Gastrocnemius medialis (tissue), 4 donors: ENCODE data around the gene FADS3.

ENCODE experiments used
- CTCF ChIP-seq, 5 experiments: fragments of 450-650 bp in 3 of 5; fragments of 200-600 bp in 2 of 5; sonication (generic) in 2 of 5; IDR thresholded peaks in 4 of 5; conservative IDR thresholded peaks in 1 of 5; 1 replicate in 4 of 5; 2 replicates in 1 of 5; pipeline ENCODE4 v1.5.1; 2016 to 2019; ENCODE audit warnings: antibody characterized with exemption in 5 of 5, mild to moderate bottlenecking in 3 of 5, moderate library complexity in 3 of 5
- POLR2A ChIP-seq, 2 donors: fragments of 450-650 bp; IDR thresholded peaks; one replicate each; pipeline ENCODE4 v1.6.1; 2017; ENCODE audit warnings: antibody characterized with exemption in 2 of 2, mild to moderate bottlenecking in 2 of 2, moderate library complexity in 2 of 2

DNA sequence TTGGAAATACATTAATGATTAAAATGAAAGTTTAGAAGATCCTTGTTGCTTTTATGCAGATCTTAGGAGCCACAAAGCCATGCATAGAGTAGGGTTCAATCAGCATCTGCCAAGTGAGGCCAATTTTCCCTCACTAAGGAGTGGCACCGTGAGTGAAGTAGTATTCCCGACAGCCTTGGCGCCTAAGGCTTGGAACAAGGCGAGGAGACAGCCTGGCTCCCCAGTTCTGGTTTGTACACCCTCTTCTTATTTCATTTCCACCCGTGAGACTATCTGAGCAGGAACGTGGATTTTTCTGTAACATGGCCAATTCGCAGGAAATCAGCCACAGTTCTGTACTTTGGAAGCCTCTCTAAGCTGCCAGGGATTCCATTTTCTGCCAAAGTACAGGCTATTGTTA, 40.7 kb downstream of the FADS3 start:
- TF ChIP-seq CTCF (IDR thresholded peaks at IDR 0.05 in 4 of 5, conservative IDR thresholded peaks at IDR 0.05 in 1 of 5) = no peak
- no peak for TF ChIP-seq POLR2A (IDR thresholded peaks at IDR 0.05)
